Naive thymus-derived CD8-positive, alpha-beta T cell (primary cell): ENCODE results near the gene CADM1. TPM values are rescaled to one million over a fixed set of nuclear protein-coding genes. Genes with fewer than 3 reads are reported as not detected.
A peak's percentile ranks its signal among the peaks of the same experiment; 100 is the strongest.

Experiments used
- ATAC-seq, 2 donors: fragments of 150-1000 bp; cut with Tn5 transposase in 1 of 2; sonication (Bioruptor Pico), chemical (Tn5 transposase) in 1 of 2; 1 replicate in 1 of 2; 2 replicates in 1 of 2; pipeline ENCODE4 v1.10.0; 2021; ENCODE audit warnings: mild to moderate bottlenecking in 2 of 2, moderate library complexity in 2 of 2
- POLR2A ChIA-PET: fragments of 350-600 bp; sonication (Branson Sonifier 250); formaldehyde crosslinking; loops from one replicate; lab custom pipeline; 2021; ENCODE audit warnings: antibody characterized with exemption; lab: Charles Lee
- DNase-seq, 10 donors: peaks; one replicate each; pipeline versions ENCODE4 v3.0.0 to v3.0.0-alpha.2; 2020 to 2022
- H3K27ac Mint-ChIP-seq, 10 donors: one replicate each; pipeline ENCODE4 v1.8.0; 2020 to 2022; ENCODE audit warnings: mild to moderate bottlenecking in 10 of 10, mixed read lengths in 10 of 10, moderate library complexity in 4 of 10, inconsistent platforms in 1 of 10
- H3K27me3 Mint-ChIP-seq, 5 donors: one replicate each; pipeline ENCODE4 v1.8.0; 2021 to 2022; ENCODE audit warnings: mixed read lengths in 5 of 5
- H3K36me3 Mint-ChIP-seq, 3 donors: one replicate each; pipeline ENCODE4 v1.8.0; 2020 to 2022; ENCODE audit warnings: mixed read lengths in 3 of 3, mild to moderate bottlenecking in 2 of 3, inconsistent platforms in 1 of 3
- H3K4me1 Mint-ChIP-seq, 4 donors: one replicate each; pipeline ENCODE4 v1.8.0; 2021 to 2022; ENCODE audit warnings: mixed read lengths in 4 of 4
- H3K4me3 Mint-ChIP-seq, 10 donors: one replicate each; pipeline ENCODE4 v1.8.0; 2020 to 2022; ENCODE audit warnings: mild to moderate bottlenecking in 10 of 10, mixed read lengths in 10 of 10, moderate library complexity in 6 of 10, inconsistent platforms in 1 of 10
- H3K9me3 Mint-ChIP-seq, 9 donors: one replicate each; pipeline ENCODE4 v1.8.0; 2020 to 2022; ENCODE audit warnings: mixed read lengths in 9 of 9, mild to moderate bottlenecking in 3 of 9, inconsistent platforms in 1 of 9, moderate library complexity in 1 of 9
- polyA plus RNA-seq, 3 donors: library from polyadenylated mRNA; unstranded; fragments of 300-500 nt; fragmentation: Illumina TruSeq; gene quantifications; one replicate each; pipeline ENCODE4 v1.2.3, GENCODE V29; 2021
- total RNA-seq, 8 experiments: library from RNA in 2 of 8; stranded (reverse) in 2 of 8; gene quantifications; one replicate each; pipeline ENCODE4 v1.2.3 and lab custom pipeline; 2021 to 2026

CADM1 gene
- total and polyA plus RNA-seq, 5 experiments from 2014 or later: 3.5 TPM; not detected in 4

DNA sequence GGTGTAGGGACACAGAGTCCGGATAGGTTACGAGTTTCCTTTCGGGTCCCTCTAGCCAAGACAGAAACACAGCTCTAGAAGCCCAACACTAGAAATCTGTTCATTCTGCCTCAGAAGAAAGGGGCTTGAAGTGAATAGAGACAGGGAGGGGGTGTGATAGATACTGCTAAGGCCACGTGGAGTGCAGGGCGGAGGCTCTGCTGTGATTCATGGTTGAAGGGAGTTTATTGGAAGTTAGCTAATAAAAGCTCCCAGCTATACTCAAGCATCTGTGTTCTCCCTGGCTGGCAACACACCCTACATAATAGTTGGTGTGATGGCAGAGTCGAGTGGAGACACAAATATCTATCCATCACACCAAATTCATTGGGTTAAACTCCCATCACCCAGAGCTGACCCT lies 337.4 kb downstream of the CADM1 start:
- Mint-ChIP-seq H3K4me3 (no peak overlapping the region), H3K9me3 (no peaks in the 10 kb centered on the region), H3K4me1 (no peaks in the 10 kb centered on the region), H3K27me3 (peaks cover 6 to 31% (median 23%) of the 10 kb centered on the region in 5 donors), H3K27ac (no peak overlapping the region), H3K36me3 (no peaks in the 10 kb centered on the region)
- POLR2A ChIA-PET: no interaction called here
- DNase-seq: no peak
- no peak for ATAC-seq

DNA sequence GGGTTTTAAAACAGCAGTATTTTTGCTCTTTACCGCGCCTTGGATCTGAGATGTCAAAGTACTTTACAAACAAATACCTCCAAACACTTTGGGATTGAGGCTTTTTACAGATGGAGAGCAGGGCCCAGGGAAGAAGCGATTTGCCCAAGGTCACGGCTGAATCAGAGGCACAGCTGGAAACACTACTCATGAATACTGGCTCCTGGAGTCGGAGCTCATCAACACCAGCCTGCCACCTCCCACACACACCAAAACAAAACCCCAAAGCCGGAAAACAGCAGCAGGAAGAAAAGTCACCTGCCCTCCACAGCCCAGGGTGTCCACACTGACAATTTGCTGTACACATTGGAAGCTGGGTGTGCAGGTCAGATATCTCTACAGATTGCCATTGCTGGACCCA lies 339.4 kb downstream of the CADM1 start:
- H3K27me3 Mint-ChIP-seq: peaks cover 6 to 33% (median 27%) of the 10 kb centered on the region in 5 donors
- no peak overlapping the region for H3K4me3 Mint-ChIP-seq
- no peak for ATAC-seq
- no peak overlapping the region for H3K27ac Mint-ChIP-seq
- H3K36me3 Mint-ChIP-seq: no peaks in the 10 kb centered on the region
- no peaks in the 10 kb centered on the region for H3K9me3 Mint-ChIP-seq
- DNase-seq: no peak
- no peaks in the 10 kb centered on the region for H3K4me1 Mint-ChIP-seq
- POLR2A ChIA-PET: no interaction called here

DNA sequence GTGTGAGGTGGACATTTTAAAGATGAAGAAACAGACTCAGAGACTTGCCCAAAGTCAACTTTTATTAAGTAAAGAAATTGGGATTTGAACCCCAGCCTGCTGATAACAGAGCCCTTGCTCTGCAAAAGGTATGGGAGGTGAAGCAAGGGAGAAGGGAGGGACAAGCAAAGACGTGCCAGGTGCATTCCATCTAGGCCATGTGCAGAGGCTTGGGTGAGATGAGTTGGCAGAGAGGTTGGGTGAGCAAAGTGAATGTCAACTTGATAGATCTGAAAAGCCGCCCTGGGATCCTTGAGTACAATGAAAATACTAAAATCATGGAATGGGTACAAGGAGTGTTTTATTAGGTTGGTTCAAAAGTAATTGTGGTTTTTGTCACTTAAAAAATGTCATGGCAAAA lies 341.3 kb downstream of the CADM1 start:
- no peak for ATAC-seq
- no peak for DNase-seq
- Mint-ChIP-seq H3K4me3 (no peak overlapping the region), H3K9me3 (peaks cover 0 to 2% (median 0%) of the 10 kb centered on the region in 9 donors), H3K36me3 (no peaks in the 10 kb centered on the region), H3K4me1 (no peaks in the 10 kb centered on the region), H3K27me3 (peaks cover 6 to 26% (median 20%) of the 10 kb centered on the region in 5 donors), H3K27ac (no peak overlapping the region)
- POLR2A ChIA-PET: no interaction called here

DNA sequence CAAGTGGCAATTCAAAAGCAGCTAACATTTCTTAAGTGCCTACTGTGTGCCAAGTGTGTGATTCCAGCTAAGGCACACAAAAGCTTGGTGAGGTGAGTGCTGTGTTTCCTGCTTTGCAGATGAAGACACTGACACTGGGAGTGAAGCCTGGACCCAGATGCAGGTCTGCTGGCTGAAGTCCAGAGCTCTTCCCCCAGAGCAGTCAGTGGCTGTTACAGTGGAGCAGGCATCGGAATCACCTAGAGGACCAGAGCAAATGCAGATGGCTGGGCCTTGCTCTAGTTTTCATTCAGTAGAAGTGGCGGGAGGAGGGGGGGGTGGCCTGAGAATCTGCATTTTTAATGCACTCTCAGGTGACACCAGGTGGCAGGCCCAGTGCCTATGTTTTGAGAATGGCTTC lies 342.3 kb downstream of the CADM1 start:
- Mint-ChIP-seq H3K36me3 (no peaks in the 10 kb centered on the region), H3K4me3 (no peak overlapping the region), H3K9me3 (peaks cover 0 to 2% (median 0%) of the 10 kb centered on the region in 9 donors), H3K27ac (no peak overlapping the region), H3K27me3 (peaks cover 6 to 29% (median 20%) of the 10 kb centered on the region in 5 donors), H3K4me1 (no peaks in the 10 kb centered on the region)
- ATAC-seq (no peak), DNase-seq (no peak)
- POLR2A ChIA-PET: no interaction called here

DNA sequence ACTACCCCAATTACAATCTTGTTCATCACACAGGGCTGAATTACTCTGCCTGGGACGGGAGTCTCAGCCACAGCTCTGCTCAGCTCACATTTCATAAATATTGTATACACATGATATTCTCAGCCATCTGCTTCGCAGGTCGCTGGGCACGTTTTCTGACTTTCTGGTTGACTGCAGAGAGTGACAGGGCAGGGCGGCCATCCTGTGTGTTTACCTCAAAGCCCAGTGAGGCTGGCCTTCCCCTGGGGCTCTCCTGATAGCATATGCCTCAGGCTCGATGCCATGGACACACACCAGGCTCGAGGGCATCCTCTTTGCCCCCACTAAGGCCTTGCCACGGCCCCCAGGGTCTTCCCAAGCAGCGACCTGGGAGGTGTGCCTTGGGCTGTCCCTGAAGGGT lies 345.0 kb downstream of the CADM1 start:
- POLR2A ChIA-PET: no interaction called here
- Mint-ChIP-seq H3K36me3 (no peaks in the 10 kb centered on the region), H3K4me1 (no peaks in the 10 kb centered on the region), H3K27ac (no peak overlapping the region), H3K4me3 (no peak overlapping the region), H3K9me3 (peaks cover 0 to 2% (median 0%) of the 10 kb centered on the region in 9 donors), H3K27me3 (peaks cover 0 to 19% (median 14%) of the 10 kb centered on the region in 5 donors)
- no peak for ATAC-seq
- DNase-seq: no peak

DNA sequence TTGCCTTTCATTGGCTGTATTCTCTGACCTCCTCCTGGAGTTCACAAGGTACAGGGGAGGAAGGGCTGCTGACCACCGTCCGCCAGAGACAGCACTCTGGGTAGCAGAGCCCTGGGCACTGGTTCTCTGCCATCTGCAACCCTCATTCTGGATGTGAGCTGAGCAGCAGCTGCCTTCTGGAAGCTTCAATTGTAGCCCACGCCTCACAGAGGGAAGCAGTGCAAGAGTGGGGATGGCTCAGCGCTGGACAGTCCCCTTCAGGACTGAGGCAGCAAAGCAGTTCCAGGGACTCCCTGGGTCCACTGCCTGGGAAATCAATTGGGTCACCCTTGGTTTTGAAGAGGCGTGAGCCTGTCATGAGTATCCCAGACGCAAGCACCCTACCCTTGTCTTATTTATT lies 346.2 kb downstream of the CADM1 start:
- Mint-ChIP-seq H3K27me3 (peaks cover 0 to 14% (median 8%) of the 10 kb centered on the region in 5 donors), H3K4me1 (no peaks in the 10 kb centered on the region), H3K9me3 (peaks cover 0 to 2% (median 0%) of the 10 kb centered on the region in 9 donors), H3K36me3 (no peaks in the 10 kb centered on the region), H3K27ac (no peak overlapping the region), H3K4me3 (no peak overlapping the region)
- ATAC-seq (no peak), DNase-seq (no peak)
- POLR2A ChIA-PET: no interaction called here

DNA sequence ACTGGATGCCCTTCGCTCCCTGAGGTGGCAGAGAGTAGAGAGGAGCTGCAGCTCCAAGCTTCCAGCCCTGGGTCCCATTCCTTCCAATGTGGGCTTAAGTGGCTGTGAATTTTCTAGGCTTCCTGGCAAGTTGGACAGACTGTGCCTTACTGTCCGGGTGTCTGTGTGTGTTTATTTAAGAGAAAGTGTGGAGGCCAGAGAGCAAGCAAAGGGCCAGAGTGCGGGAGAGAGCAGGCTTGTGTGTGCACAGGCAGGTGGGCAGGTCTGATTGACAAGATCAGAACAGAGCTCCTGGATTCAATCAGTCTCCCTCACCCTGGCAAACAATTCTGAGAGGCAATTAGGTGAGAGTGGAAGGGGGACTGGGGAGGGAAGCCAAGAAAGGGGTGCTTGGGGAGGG lies 347.0 kb downstream of the CADM1 start:
- peaks cover 0 to 5% (median 0%) of the 10 kb centered on the region in 9 donors for H3K9me3 Mint-ChIP-seq
- POLR2A ChIA-PET: no interaction called here
- H3K4me3 Mint-ChIP-seq: no peak overlapping the region
- ATAC-seq: no peak
- H3K27ac Mint-ChIP-seq: no peak overlapping the region
- H3K4me1 Mint-ChIP-seq: no peaks in the 10 kb centered on the region
- DNase-seq: no peak
- peaks cover 0 to 14% (median 3%) of the 10 kb centered on the region in 5 donors for H3K27me3 Mint-ChIP-seq
- H3K36me3 Mint-ChIP-seq: no peaks in the 10 kb centered on the region

DNA sequence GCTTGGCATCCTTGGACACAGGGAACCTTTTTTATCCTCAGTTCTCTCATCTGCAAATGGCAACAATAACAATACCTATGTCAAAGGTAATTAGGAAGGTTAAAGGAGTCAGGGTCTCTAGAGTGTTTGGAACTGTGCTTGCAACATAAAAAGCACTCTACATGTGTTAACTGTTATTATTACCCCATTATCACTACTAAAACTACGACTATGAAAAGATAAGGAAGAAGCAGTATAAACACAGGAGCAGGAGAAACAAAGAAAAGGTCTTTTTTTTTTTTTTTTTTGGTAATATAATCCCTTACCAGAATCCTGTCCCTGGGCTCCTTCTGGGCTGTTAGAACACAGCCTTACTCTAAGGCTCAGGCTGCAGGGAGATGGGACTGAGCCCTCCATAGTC lies 348.2 kb downstream of the CADM1 start:
- ATAC-seq (no peak), DNase-seq (no peak)
- POLR2A ChIA-PET: no interaction called here
- no peak overlapping the region for H3K27ac Mint-ChIP-seq
- peaks cover 0 to 5% (median 0%) of the 10 kb centered on the region in 9 donors for H3K9me3 Mint-ChIP-seq
- no peaks in the 10 kb centered on the region for H3K4me1 Mint-ChIP-seq
- H3K27me3 Mint-ChIP-seq: peaks cover 0 to 9% (median 1%) of the 10 kb centered on the region in 5 donors
- no peaks in the 10 kb centered on the region for H3K36me3 Mint-ChIP-seq
- no peak overlapping the region for H3K4me3 Mint-ChIP-seq

DNA sequence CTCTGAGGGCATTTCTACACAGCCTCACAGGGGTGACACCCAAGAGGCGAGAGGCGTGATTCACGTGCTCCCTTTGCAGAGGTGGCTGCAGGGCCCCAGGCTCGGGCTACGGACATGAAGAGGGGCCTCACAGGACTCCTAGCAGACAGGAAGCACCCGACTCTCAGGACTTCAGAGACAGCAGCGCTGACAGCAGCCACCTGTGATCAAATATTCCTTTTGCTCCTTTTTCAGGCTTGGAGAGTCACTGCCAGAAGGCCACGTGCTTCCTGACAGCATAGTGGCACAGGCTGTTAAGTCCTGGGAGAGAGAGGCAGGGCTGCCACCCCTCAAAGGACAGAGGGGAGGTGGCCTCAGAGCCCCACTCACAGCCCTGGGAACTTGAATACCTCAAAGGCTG lies 348.9 kb downstream of the CADM1 start:
- no peak for DNase-seq
- peaks cover 0 to 8% (median 1%) of the 10 kb centered on the region in 5 donors for H3K27me3 Mint-ChIP-seq
- no peaks in the 10 kb centered on the region for H3K36me3 Mint-ChIP-seq
- POLR2A ChIA-PET: no interaction called here
- H3K9me3 Mint-ChIP-seq: peaks cover 0 to 5% (median 0%) of the 10 kb centered on the region in 9 donors
- no peak overlapping the region for H3K27ac Mint-ChIP-seq
- no peak for ATAC-seq
- H3K4me3 Mint-ChIP-seq: no peak overlapping the region
- no peaks in the 10 kb centered on the region for H3K4me1 Mint-ChIP-seq

DNA sequence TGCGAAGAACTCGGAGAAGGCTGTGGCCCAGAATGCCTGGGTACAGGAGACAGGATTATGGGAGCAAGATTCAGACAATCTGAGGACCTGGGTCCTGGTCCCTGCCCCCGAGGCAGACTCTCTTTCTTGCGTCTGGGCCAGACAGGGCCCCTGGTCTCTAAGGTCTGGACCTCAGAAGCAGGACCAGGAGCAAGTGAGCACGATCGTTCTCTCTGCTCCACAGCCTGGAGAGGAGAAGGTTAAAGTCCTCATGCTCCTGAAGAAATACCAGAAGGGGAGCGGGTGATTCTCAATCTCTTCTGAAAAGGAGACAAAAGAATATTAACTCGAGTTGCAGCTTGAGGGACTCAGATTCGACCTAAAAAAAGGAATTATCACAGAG lies 349.9 kb downstream of the CADM1 start:
- Mint-ChIP-seq H3K4me3 (no peak overlapping the region), H3K27ac (no peak overlapping the region), H3K36me3 (no peaks in the 10 kb centered on the region), H3K27me3 (peaks cover 0 to 8% (median 1%) of the 10 kb centered on the region in 5 donors), H3K9me3 (peaks cover 0 to 5% (median 0%) of the 10 kb centered on the region in 9 donors), H3K4me1 (no peaks in the 10 kb centered on the region)
- POLR2A ChIA-PET: no interaction called here
- ATAC-seq (no peak), DNase-seq (no peak)

DNA sequence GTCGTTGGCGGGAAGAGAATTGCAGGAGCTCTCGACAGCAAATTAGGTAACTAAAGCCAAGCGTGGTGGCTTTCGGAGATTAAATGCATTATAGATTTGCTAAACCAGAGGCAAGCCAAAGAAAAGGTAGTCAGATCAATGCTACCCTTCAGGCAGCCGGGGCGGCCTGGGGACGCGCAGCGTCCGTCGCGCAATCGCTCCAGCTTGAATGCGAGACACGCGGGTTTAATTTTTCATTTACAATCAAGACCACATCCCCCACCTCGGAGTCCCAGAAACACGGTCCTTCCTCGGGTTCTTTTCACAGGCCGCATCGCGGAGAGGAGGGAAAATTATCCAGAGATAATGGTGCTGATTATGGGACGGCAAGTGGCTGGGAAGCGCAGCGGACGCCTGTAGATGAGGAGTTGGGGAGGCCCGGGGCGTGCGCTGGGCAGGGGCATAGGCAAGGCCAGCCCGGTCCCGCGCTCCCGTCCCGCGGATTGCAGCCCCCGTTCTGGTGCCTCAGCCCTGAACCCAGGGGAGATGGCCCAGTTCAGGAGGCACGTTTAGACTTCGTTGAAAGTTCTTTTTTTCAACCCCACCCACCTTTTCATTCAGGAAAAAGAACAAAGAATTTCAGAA lies 350.4 kb downstream of the CADM1 start:
- POLR2A ChIA-PET: no interaction called here
- peaks cover 0 to 6% (median 1%) of the 10 kb centered on the region in 5 donors for H3K27me3 Mint-ChIP-seq
- DNase-seq: no peak
- H3K36me3 Mint-ChIP-seq: no peaks in the 10 kb centered on the region
- H3K4me3 Mint-ChIP-seq: no peak overlapping the region
- peaks cover 0 to 5% (median 0%) of the 10 kb centered on the region in 9 donors for H3K9me3 Mint-ChIP-seq
- no peaks in the 10 kb centered on the region for H3K4me1 Mint-ChIP-seq
- no peak for ATAC-seq
- no peak overlapping the region for H3K27ac Mint-ChIP-seq

DNA sequence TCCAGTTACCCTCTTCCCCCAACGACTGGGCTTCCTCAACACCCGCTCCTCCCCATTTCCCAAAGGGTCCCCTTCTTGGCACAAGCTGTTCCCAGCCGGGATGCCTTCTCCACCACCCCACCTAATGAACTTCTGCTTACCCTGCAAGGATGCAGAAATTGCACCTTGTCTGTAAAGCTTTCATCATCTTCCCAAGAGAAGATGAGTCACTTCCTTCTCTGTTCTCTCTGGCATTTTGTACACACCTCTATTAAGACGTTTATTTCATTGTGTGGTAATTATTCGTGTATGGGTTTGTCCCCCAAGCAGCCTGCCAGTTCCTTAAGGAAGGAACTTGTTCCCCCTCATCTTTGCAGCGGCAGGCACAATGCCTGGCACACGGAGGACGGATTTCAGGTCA lies 351.1 kb downstream of the CADM1 start:
- Mint-ChIP-seq H3K4me1 (no peaks in the 10 kb centered on the region), H3K27ac (peak overlapping the region in 1 of 10 donors; percentile 45), H3K36me3 (no peaks in the 10 kb centered on the region), H3K4me3 (no peak overlapping the region), H3K27me3 (peaks cover 0 to 5% (median 0%) of the 10 kb centered on the region in 5 donors), H3K9me3 (peaks cover 0 to 3% (median 0%) of the 10 kb centered on the region in 9 donors)
- ATAC-seq (no peak), DNase-seq (no peak)
- POLR2A ChIA-PET: no interaction called here

DNA sequence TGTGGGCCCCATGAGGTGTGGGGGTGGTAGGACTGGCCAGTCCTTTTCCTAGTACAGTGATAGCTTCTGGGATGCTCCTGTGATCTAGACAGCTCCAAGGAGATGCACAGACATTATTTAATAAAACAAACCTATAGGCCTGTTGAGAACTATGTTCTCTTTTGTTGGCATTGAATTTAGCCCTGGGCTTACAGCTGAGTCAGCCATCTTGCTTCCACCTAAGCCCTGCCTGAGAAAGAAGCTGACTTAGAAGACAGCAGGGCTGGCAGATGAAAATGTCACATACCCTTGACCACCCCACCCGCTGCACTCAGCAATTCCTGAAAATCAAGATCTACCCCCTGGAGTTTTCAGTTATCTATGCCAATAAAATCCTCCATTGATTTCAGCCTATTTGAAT lies 353.2 kb downstream of the CADM1 start:
- peaks cover 3 to 8% (median 3%) of the 10 kb centered on the region in 5 donors for H3K27me3 Mint-ChIP-seq
- POLR2A ChIA-PET: no interaction called here
- no peak overlapping the region for H3K27ac Mint-ChIP-seq
- no peak overlapping the region for H3K4me3 Mint-ChIP-seq
- no peaks in the 10 kb centered on the region for H3K36me3 Mint-ChIP-seq
- ATAC-seq (no peak), DNase-seq (no peak)
- peaks cover 0 to 6% (median under 1%) of the 10 kb centered on the region in 4 donors for H3K4me1 Mint-ChIP-seq
- peaks cover 0 to 14% (median 0%) of the 10 kb centered on the region in 9 donors for H3K9me3 Mint-ChIP-seq

DNA sequence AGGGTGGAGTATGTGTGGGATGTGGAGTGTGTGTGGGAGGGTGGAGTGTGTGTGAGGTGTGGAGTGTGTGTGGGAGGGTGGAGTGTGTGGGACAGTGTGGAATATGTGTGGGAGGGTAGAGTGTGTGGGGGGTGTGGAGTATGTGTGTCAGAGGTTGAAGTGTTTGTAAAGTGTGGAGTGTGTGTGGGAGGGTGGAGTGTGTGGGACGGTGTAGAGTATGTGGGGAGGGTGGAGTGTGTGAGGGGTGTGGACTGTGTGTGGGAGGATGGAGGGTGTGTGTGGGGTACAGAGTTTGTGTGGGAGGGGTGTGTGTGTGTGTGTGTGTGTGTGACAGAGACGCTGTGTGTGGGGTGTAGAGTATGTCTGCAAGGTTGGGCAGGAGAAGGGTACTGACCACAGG lies 355.5 kb downstream of the CADM1 start:
- no peak for ATAC-seq
- Mint-ChIP-seq H3K27ac (peak overlapping the region in 1 of 10 donors; percentile 56), H3K36me3 (no peaks in the 10 kb centered on the region), H3K9me3 (peaks cover 0 to 14% (median 0%) of the 10 kb centered on the region in 9 donors), H3K27me3 (peaks cover 3 to 15% (median 8%) of the 10 kb centered on the region in 5 donors), H3K4me1 (peaks cover 0 to 6% (median under 1%) of the 10 kb centered on the region in 4 donors), H3K4me3 (no peak overlapping the region)
- POLR2A ChIA-PET: no interaction called here
- DNase-seq: no peak
